Rectal smooth muscle tissue (tissue), 1 donor: ENCODE measurements around the gene GFI1.
A peak's percentile ranks its signal among the peaks of the same experiment; 100 is the strongest.

Experiments
- H3K27ac ChIP-seq: one replicate; pipeline ENCODE4 v1.7.0; 2013; ENCODE audit warnings: low read depth, low read length, inconsistent platforms
- H3K27me3 ChIP-seq: one replicate; pipeline ENCODE4 v1.7.0; 2013; ENCODE audit warnings: low read length; ENCODE audit not compliant: control insufficient read depth, insufficient read depth
- H3K36me3 ChIP-seq: one replicate; pipeline ENCODE4 v1.7.0; 2013; ENCODE audit warnings: low read length; ENCODE audit not compliant: control insufficient read depth, insufficient read depth
- H3K4me1 ChIP-seq: one replicate; pipeline ENCODE4 v1.7.0; 2013; ENCODE audit warnings: low read length; ENCODE audit not compliant: control insufficient read depth, insufficient read depth
- H3K4me3 ChIP-seq: one replicate; pipeline ENCODE4 v1.7.0; 2013; ENCODE audit warnings: low read length
- H3K9ac ChIP-seq: one replicate; pipeline ENCODE4 v1.7.0; 2013; ENCODE audit warnings: low read length

Gene GFI1

DNA sequence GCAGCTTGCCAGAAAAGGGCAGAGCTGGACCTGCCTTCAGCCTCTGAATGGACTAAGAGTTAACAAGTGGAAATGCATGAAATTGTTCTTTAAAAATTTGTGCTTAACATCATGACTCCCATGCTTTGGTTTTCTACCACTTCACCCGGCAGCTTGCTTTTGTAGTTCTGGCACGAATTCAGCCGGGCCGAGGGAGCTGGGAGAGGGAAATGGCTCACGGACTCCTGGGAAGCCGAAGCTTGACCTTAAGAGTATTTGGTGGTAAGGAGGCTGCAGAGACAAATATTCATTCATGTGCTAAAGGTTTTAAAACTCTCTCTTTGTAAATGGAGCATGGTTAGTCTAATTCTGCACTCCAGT, 17.2 kb upstream of the GFI1 start:
- Histone ChIP-seq H3K4me1 (no peaks in the 10 kb centered on the region), H3K36me3 (no peaks in the 10 kb centered on the region), H3K9ac (no peak overlapping the region), H3K27me3 (no peaks in the 10 kb centered on the region), H3K4me3 (no peak overlapping the region), H3K27ac (no peak overlapping the region)

GRCh38 chr1:92503043-92503925, 16.6 kb upstream of the GFI1 start:
- H3K27me3 ChIP-seq: no peaks in the 10 kb centered on the region
- H3K36me3 ChIP-seq: no peaks in the 10 kb centered on the region
- no peak overlapping the region for H3K4me3 ChIP-seq
- no peaks in the 10 kb centered on the region for H3K4me1 ChIP-seq
- H3K9ac ChIP-seq: no peak overlapping the region
- H3K27ac ChIP-seq: no peak overlapping the region

DNA sequence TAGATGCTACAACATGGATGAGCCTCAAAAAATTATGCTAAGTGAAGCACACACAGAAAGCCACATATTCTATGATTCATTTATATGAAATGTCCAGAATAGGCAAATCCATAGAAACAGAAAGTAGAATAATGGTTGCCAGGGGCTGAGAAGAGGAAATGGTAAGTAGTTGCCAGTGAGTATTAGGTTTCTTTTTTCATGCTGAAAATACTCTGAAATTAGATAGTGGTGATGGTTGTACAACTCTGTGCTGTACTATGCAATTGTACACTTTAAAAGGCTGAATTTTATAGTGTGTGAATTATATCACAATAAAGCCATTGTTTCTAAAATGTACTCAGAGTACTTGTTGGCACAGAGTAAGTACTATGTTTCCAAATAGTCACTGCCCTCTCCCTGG, 15.5 kb upstream of the GFI1 start:
- Histone ChIP-seq H3K4me1 (no peaks in the 10 kb centered on the region), H3K36me3 (no peaks in the 10 kb centered on the region), H3K27ac (no peak overlapping the region), H3K9ac (no peak overlapping the region), H3K4me3 (no peak overlapping the region), H3K27me3 (no peaks in the 10 kb centered on the region)

- no peaks in the 10 kb centered on the region for H3K27me3 ChIP-seq
- H3K36me3 ChIP-seq: no peaks in the 10 kb centered on the region
- H3K27ac ChIP-seq: no peak overlapping the region
- no peaks in the 10 kb centered on the region for H3K4me1 ChIP-seq
- H3K4me3 ChIP-seq: no peak overlapping the region
- H3K9ac ChIP-seq: no peak overlapping the region
Measured at GRCh38 chr1:92500552-92500951, 13.8 kb upstream of the GFI1 start.

GRCh38 chr1:92495392-92496063, 8.8 kb upstream of the GFI1 start:
- Histone ChIP-seq H3K4me1 (no peaks in the 10 kb centered on the region), H3K27me3 (no peaks in the 10 kb centered on the region), H3K27ac (no peak overlapping the region), H3K4me3 (no peak overlapping the region), H3K9ac (no peak overlapping the region), H3K36me3 (no peaks in the 10 kb centered on the region)

- H3K4me1 ChIP-seq: no peaks in the 10 kb centered on the region
- H3K36me3 ChIP-seq: no peaks in the 10 kb centered on the region
- no peaks in the 10 kb centered on the region for H3K27me3 ChIP-seq
- no peak overlapping the region for H3K4me3 ChIP-seq
- H3K27ac ChIP-seq: no peak overlapping the region
- no peak overlapping the region for H3K9ac ChIP-seq
Measured at GRCh38 chr1:92494485-92495141, 7.9 kb upstream of the GFI1 start.

DNA sequence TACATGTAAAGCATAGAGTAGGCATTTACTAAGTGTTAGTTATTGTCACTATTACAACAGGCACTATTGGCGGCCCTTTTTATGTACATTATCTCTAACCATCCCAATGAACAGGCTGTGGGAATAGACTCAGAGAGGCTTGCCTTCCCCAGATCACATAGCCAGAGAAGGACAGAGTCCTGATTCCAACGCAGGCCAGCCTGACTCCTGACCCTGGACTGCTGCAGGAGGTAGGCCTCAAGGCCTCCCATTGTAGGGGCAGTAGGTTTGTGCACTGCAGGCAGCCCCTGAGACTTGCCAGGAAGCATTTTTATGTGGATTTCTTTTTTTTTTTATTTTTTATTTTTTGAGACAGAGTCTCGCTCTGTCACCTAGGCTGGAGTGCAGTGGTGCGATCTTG, 6.4 kb upstream of the GFI1 start:
- Histone ChIP-seq H3K9ac (no peak overlapping the region), H3K4me1 (no peaks in the 10 kb centered on the region), H3K27me3 (no peaks in the 10 kb centered on the region), H3K27ac (no peak overlapping the region), H3K4me3 (no peak overlapping the region), H3K36me3 (no peaks in the 10 kb centered on the region)

DNA sequence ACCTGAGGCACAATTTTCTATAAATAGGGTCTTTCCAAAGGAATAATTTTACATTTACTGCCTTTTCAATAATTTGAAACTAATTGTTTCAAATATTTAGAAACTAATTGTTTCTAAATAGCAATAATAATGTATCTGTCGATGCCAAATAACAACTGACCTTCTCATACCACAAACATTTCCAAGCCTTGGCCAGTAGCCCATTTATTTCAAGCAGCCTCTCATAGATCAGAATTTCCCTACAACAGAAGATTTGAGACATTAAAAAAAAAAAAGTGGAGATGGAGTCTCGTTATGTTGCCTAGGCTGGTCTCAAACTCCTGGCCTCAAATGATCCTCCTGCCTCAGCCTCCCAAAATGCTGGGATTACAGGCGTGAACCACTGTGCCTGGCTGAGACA, 2.1 kb upstream of the GFI1 start:
- Histone ChIP-seq H3K4me1 (peaks cover 5% of the 10 kb centered on the region), H3K9ac (no peak overlapping the region), H3K36me3 (no peaks in the 10 kb centered on the region), H3K4me3 (no peak overlapping the region), H3K27me3 (peaks cover 12% of the 10 kb centered on the region), H3K27ac (no peak overlapping the region)

GRCh38 chr1:92488416-92488815, 1.7 kb upstream of the GFI1 start:
- Histone ChIP-seq H3K36me3 (no peaks in the 10 kb centered on the region), H3K4me1 (peaks cover 7% of the 10 kb centered on the region), H3K27me3 (peaks cover 16% of the 10 kb centered on the region), H3K9ac (no peak overlapping the region), H3K4me3 (no peak overlapping the region), H3K27ac (no peak overlapping the region)

- Histone ChIP-seq H3K27ac (no peak overlapping the region), H3K27me3 (peaks cover 28% of the 10 kb centered on the region), H3K4me1 (peaks cover 7% of the 10 kb centered on the region), H3K9ac (no peak overlapping the region), H3K36me3 (no peaks in the 10 kb centered on the region), H3K4me3 (peak overlapping the region; percentile 25)
Measured at GRCh38 chr1:92487078-92487605, 417 bp upstream of the GFI1 start.

DNA sequence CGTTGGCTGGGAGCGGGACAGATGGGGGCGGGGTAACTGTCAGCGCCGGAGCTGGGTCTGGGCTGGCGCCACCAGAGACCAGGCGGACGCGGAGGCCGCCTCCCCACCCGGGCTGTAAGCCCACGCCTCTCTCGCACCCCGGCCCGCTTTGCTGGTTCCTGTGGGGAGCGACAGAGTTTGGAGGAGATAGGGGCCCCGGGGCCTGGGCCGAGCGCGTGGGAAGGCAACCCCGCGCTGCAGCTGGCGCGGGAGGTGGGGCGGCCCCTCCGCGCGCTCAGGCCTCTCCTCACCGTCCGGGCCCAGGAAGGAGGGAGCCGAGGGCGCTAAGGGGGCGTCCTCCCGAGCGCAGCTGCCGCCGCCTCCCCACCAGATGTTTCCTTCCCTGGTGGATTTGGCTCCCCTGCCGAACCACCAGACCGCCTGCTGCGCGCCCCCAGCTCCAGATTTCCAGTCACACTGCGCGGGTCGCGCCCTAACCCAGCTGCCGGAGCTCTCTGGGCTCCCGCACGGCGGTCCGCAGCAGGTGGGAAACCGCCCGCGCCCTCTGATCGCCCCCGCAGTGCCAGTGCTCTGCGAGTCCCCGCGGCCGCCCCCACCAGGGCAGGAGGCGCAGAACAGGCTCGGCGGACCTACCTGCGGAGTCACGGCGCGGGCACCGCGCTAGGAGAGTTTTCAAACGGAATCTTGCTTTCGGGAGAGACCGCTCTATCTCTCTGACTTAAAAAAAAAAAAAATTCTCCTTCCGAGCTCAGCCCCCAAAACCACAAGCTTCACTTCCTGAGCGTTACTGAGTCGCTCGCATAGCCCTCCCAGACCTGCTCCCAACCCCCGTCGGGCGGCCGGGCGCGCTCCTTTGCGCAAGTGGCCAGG, 1.1 kb downstream of the GFI1 start:
- H3K36me3 ChIP-seq: no peaks in the 10 kb centered on the region
- peaks cover 42% of the 10 kb centered on the region for H3K27me3 ChIP-seq
- H3K4me3 ChIP-seq: peak overlapping the region; percentile 60
- peaks cover 11% of the 10 kb centered on the region for H3K4me1 ChIP-seq
- no peak overlapping the region for H3K27ac ChIP-seq
- no peak overlapping the region for H3K9ac ChIP-seq
